Measurements from ENCODE around the gene RRBP1.
A peak's percentile ranks its signal among the peaks of the same experiment; 100 is the strongest.

RRBP1 gene

DNA sequence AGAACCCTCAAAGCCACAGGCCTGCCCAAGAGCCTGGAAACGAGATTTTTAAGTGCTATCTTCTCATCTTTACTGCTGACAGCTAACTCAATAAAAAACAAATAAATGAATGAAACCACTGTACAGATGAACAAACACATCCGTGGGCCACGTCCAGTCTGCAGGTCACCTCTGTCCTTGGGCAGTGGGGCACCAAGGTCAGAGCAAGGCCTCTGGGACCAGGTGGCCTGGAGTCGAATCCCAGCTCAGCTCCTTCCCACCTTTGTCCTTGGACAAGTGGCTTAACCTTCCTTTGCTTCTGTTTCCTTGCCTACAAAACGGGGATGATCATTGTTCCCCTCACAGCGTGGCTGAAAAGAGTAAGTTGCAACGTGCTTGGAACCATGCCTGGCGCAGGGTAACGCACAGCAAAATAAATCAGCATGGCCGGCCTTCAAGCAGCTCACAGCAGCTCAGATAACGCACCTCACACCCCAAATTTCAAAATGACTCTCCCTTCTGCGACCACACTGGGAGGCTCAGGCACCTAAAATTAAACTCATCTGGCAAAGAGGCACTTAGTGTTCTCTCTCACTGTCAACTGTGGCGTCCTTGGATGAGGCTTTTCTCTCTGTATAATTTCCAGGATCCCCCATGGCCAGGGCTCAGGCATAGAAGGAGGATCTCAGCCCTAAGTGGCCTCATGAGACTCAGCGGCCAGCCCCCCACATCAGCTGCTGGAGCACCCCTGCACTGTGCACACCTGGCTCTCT, 35.7 kb downstream of the RRBP1 start:
- H3K4me2 ChIP-seq (ENCODE audit: low read length) = no peak overlapping the region
- no peaks in the 10 kb centered on the region for H3F3A ChIP-seq (ENCODE audit: insufficient read depth, low read length)
- no peaks in the 10 kb centered on the region for H3K9me3 ChIP-seq (ENCODE audit: low read length)
- H3K79me2 ChIP-seq (ENCODE audit: insufficient read depth, low read length) = no peaks in the 10 kb centered on the region
- no peaks in the 10 kb centered on the region for H4K20me1 ChIP-seq (ENCODE audit: insufficient read depth, low read length)
- no peaks in the 10 kb centered on the region for H3K27me3 ChIP-seq (ENCODE audit: insufficient read depth, low read length)
- H3K27ac ChIP-seq (ENCODE audit: low read depth, low read length, poor library complexity, severe bottlenecking) = no peak overlapping the region
- peaks cover 9% of the 10 kb centered on the region for H3K36me3 ChIP-seq (ENCODE audit: insufficient read depth, low read length)
- no peak overlapping the region for H3K4me3 ChIP-seq (ENCODE audit: low read depth, low read length, poor library complexity, severe bottlenecking)
- peaks cover 72% of the 10 kb centered on the region for H3K4me1 ChIP-seq (ENCODE audit: insufficient read depth, low read length, severe bottlenecking)
- H3K9me2 ChIP-seq (ENCODE audit: low read depth, low read length) = no peaks in the 10 kb centered on the region
- TF ChIP-seq EZH2 (IDR thresholded peaks at IDR 0.05; ENCODE audit: borderline replicate concordance, low read length) (no peak), CTCF (IDR thresholded peaks at IDR 0.05; ENCODE audit: low read length) (no peak)
- no peak overlapping the region for H2AFZ ChIP-seq (ENCODE audit: low read length)
- no peak overlapping the region for H3K9ac ChIP-seq (ENCODE audit: low read length)

- H3K36me3 ChIP-seq (ENCODE audit: insufficient read depth, low read length) = peaks cover 9% of the 10 kb centered on the region
- H3K9ac ChIP-seq (ENCODE audit: low read length) = no peak overlapping the region
- no peaks in the 10 kb centered on the region for H3F3A ChIP-seq (ENCODE audit: insufficient read depth, low read length)
- TF ChIP-seq EZH2 (IDR thresholded peaks at IDR 0.05; ENCODE audit: borderline replicate concordance, low read length) = no peak
- no peak for TF ChIP-seq CTCF (IDR thresholded peaks at IDR 0.05; ENCODE audit: low read length)
- no peak overlapping the region for H3K4me3 ChIP-seq (ENCODE audit: low read depth, low read length, poor library complexity, severe bottlenecking)
- no peaks in the 10 kb centered on the region for H3K9me2 ChIP-seq (ENCODE audit: low read depth, low read length)
- no peak overlapping the region for H2AFZ ChIP-seq (ENCODE audit: low read length)
- no peak overlapping the region; the same call in 1 of the 2 replicates for H3K4me2 ChIP-seq (ENCODE audit: low read length)
- H3K4me1 ChIP-seq (ENCODE audit: insufficient read depth, low read length, severe bottlenecking) = peaks cover 65% of the 10 kb centered on the region
- H3K79me2 ChIP-seq (ENCODE audit: insufficient read depth, low read length) = no peaks in the 10 kb centered on the region
- H3K27ac ChIP-seq (ENCODE audit: low read depth, low read length, poor library complexity, severe bottlenecking) = no peak overlapping the region
- H3K9me3 ChIP-seq (ENCODE audit: low read length) = no peaks in the 10 kb centered on the region
- H3K27me3 ChIP-seq (ENCODE audit: insufficient read depth, low read length) = no peaks in the 10 kb centered on the region
- no peaks in the 10 kb centered on the region for H4K20me1 ChIP-seq (ENCODE audit: insufficient read depth, low read length)
Measured at GRCh38 chr20:17645546-17646208, 36.4 kb downstream of the RRBP1 start.

DNA sequence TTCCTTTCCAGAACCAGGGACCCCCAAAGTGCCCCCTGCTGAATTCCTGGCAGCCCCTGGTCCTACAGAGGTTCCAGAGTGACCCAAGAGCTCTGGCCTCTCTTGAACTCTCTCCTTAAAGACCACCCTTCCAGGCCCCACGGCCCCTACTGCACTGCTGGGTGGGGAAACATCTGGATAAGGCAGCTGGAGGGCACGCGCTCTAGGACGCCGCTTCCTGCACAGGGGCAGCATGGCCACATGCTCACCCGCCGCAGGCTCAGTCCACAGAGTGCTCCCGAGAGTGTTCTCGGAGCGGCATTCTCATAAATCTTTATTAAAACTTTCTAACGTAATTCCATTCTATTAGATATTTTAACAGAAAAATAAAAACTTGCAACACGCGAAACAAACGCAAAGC, 37.0 kb downstream of the RRBP1 start:
- Histone ChIP-seq H4K20me1 (ENCODE audit: insufficient read depth, low read length) (no peaks in the 10 kb centered on the region), H3K4me2 (ENCODE audit: low read length) (peak overlapping the region; percentile 49; the same call in 1 of the 2 replicates), H3K9ac (ENCODE audit: low read length) (no peak overlapping the region; the same call in 1 of the 2 replicates), H3K27ac (ENCODE audit: low read depth, low read length, poor library complexity, severe bottlenecking) (no peak overlapping the region), H2AFZ (ENCODE audit: low read length) (no peak overlapping the region), H3K9me3 (ENCODE audit: low read length) (no peaks in the 10 kb centered on the region), H3K36me3 (ENCODE audit: insufficient read depth, low read length) (peaks cover 5% of the 10 kb centered on the region), H3K9me2 (ENCODE audit: low read depth, low read length) (no peaks in the 10 kb centered on the region), H3K27me3 (ENCODE audit: insufficient read depth, low read length) (no peaks in the 10 kb centered on the region), H3K79me2 (ENCODE audit: insufficient read depth, low read length) (no peaks in the 10 kb centered on the region), H3K4me1 (ENCODE audit: insufficient read depth, low read length, severe bottlenecking) (peaks cover 58% of the 10 kb centered on the region), H3F3A (ENCODE audit: insufficient read depth, low read length) (no peaks in the 10 kb centered on the region), H3K4me3 (ENCODE audit: low read depth, low read length, poor library complexity, severe bottlenecking) (no peak overlapping the region)
- TF ChIP-seq CTCF (IDR thresholded peaks at IDR 0.05; ENCODE audit: low read length) (no peak), EZH2 (IDR thresholded peaks at IDR 0.05; ENCODE audit: borderline replicate concordance, low read length) (no peak)

Data from OCI-LY1 (cell line).